ENCODE measurements around the gene NPR2. TPM values are rescaled to one million over a fixed set of nuclear protein-coding genes. Genes with fewer than 3 reads are reported as not detected.

NPR2 gene
- total RNA-seq, 1 donor from 2014 or later, result 7.9 TPM

GRCh38 chr9:35746583-35746982 is 44.8 kb upstream of the NPR2 start:
- Histone ChIP-seq H3K36me3 (ENCODE audit: control insufficient read depth, insufficient read depth, low read length) (peaks cover 18% of the 10 kb centered on the region), H3K4me3 (ENCODE audit: low read depth, low read length) (peak overlapping the region; percentile 73), H3K27me3 (ENCODE audit: control insufficient read depth, insufficient read depth, low read length) (no peaks in the 10 kb centered on the region)
- FAIRE-seq (no peak), DNase-seq (ENCODE audit: low read depth) (peak; percentile 25)
- no peak for TF ChIP-seq CTCF (IDR thresholded peaks at IDR 0.05; ENCODE audit: insufficient read depth, low read length, severe bottlenecking)

- FAIRE-seq, result no peak
- TF ChIP-seq CTCF (IDR thresholded peaks at IDR 0.05; ENCODE audit: insufficient read depth, low read length, severe bottlenecking), result no peak
- peaks cover 27% of the 10 kb centered on the region for H3K36me3 ChIP-seq (ENCODE audit: control insufficient read depth, insufficient read depth, low read length)
- DNase-seq (ENCODE audit: low read depth), result no peak
- H3K4me3 ChIP-seq (ENCODE audit: low read depth, low read length), result peak overlapping the region; percentile 73
- H3K27me3 ChIP-seq (ENCODE audit: control insufficient read depth, insufficient read depth, low read length), result no peaks in the 10 kb centered on the region
Measured at GRCh38 chr9:35748242-35748857, 43.0 kb upstream of the NPR2 start.

GRCh38 chr9:35748858-35749514 is 42.4 kb upstream of the NPR2 start, which contains the start of the genes GBA2 and RGP1:
Gene GBA2 (minus strand): TSS chr9:35749228. CDS start chr9:35748704, 524 bp downstream.
Gene RGP1 (plus strand): TSS chr9:35749287. CDS start chr9:35749756, 469 bp downstream.
- no peak for FAIRE-seq
- no peak for TF ChIP-seq CTCF (IDR thresholded peaks at IDR 0.05; ENCODE audit: insufficient read depth, low read length, severe bottlenecking)
- DNase-seq (ENCODE audit: low read depth), result peak; percentile 38
- no peaks in the 10 kb centered on the region for H3K27me3 ChIP-seq (ENCODE audit: control insufficient read depth, insufficient read depth, low read length)
- H3K4me3 ChIP-seq (ENCODE audit: low read depth, low read length), result peak within 1 kb of the TSS; percentile 73
- peaks cover 25% of the 10 kb centered on the region for H3K36me3 ChIP-seq (ENCODE audit: control insufficient read depth, insufficient read depth, low read length)

- TF ChIP-seq CTCF (IDR thresholded peaks at IDR 0.05; ENCODE audit: insufficient read depth, low read length, severe bottlenecking), result no peak
- peak overlapping the region; percentile 73 for H3K4me3 ChIP-seq (ENCODE audit: low read depth, low read length)
- peak; percentile 40 for DNase-seq (ENCODE audit: low read depth)
- H3K36me3 ChIP-seq (ENCODE audit: control insufficient read depth, insufficient read depth, low read length), result peaks cover 21% of the 10 kb centered on the region
- H3K27me3 ChIP-seq (ENCODE audit: control insufficient read depth, insufficient read depth, low read length), result no peaks in the 10 kb centered on the region
- FAIRE-seq, result no peak
Measured at GRCh38 chr9:35749515-35750255, 41.7 kb upstream of the NPR2 start.

GRCh38 chr9:35750256-35750531 is 41.2 kb upstream of the NPR2 start:
- Histone ChIP-seq H3K36me3 (ENCODE audit: control insufficient read depth, insufficient read depth, low read length) (peaks cover 19% of the 10 kb centered on the region), H3K27me3 (ENCODE audit: control insufficient read depth, insufficient read depth, low read length) (no peaks in the 10 kb centered on the region), H3K4me3 (ENCODE audit: low read depth, low read length) (peak overlapping the region; percentile 73)
- no peak for DNase-seq (ENCODE audit: low read depth)
- FAIRE-seq, result no peak
- TF ChIP-seq CTCF (IDR thresholded peaks at IDR 0.05; ENCODE audit: insufficient read depth, low read length, severe bottlenecking), result no peak
